ENCODE results near the gene SLC38A11. TPM values are rescaled to one million over a fixed set of nuclear protein-coding genes. Genes with fewer than 3 reads are reported as not detected.

The SLC38A11 gene
- total and polyA plus RNA-seq, 2 of the 13 experiments (the other 11 are each of a cell fraction or from before 2014, with no cell fraction given), result 14.0 to 14.3 TPM

DNA sequence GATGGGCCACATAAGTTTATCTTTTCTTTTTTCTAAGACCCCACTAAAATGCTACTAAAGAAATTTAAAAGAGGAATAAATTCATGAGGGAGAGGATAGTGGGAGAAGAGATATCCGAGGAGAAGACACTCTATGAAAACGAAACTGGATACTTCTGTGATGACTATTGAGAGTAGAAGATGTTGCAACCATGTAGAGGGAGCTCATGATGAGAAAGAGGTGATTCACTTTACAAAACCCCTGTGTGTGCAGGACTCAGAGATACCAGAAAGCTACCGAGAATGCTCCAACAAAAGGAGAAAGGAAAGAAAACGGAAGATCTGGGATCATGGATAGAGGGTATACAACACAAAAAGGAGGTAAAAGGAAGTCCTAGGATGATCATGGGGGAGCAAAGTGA is 34.9 kb downstream of the SLC38A11 start:
- intact Hi-C loops (cut with micrococcal nuclease; ENCODE audit: unreplicated experiment), result no loop called here
- Histone ChIP-seq H3K4me2 (ENCODE audit: low read depth, low read length) (peak overlapping the region; percentile 69), H3K27me3 (ENCODE audit: control insufficient read depth in 1 of 2, insufficient read depth in 2 of 2, low read length in 2 of 2) (no peaks in the 10 kb centered on the region), H3K4me1 (ENCODE audit: insufficient read depth, low read length) (peaks cover 30% of the 10 kb centered on the region), H2AFZ (ENCODE audit: low read length) (peak overlapping the region; percentile 91), H3K36me3 (replicated peaks in 1 of 2; ENCODE audit: control insufficient read depth in 1 of 2, insufficient read depth in 2 of 2, low read length in 2 of 2) (no peaks in the 10 kb centered on the region), H3K9ac (ENCODE audit: insufficient read depth, low read depth, low read length) (peak overlapping the region; percentile 59), H4K20me1 (ENCODE audit: insufficient read depth, low read length) (no peaks in the 10 kb centered on the region), H3K27ac (ENCODE audit: extremely low read length, insufficient read depth, low read length) (peak overlapping the region; percentile 69), H3K9me3 (ENCODE audit: low read length) (no peaks in the 10 kb centered on the region), H3K79me2 (ENCODE audit: insufficient read depth, low read length) (peaks cover 2% of the 10 kb centered on the region), H3K4me3 (replicated peaks in 1 of 3; ENCODE audit: insufficient read depth in 1 of 3, low read depth in 2 of 3, low read length in 3 of 3) (peak overlapping the region in 2 of 3 experiments; percentile 36 to 45; a peak in 3 of 6 replicates)
- ATAC-seq (peak; percentile 98), DNase-seq (ENCODE audit: low spot score) (peak; percentile 90), FAIRE-seq (no peak)
- POLR2A ChIA-PET, result interaction anchor here (0.9 to 1.8 kb wide), 8 partner anchors 14 to 187 kb away, joined by 3 to 21 read pairs (median 6); partner anchors contain the start of gene COBLL1
- WGBS (ENCODE audit: low lambda C conversion rate), result 19% methylated on average over 4 of the region's 4 CpGs
- CTCF ChIA-PET (ENCODE audit: low intra/inter-chr PET ratio, low total read pairs), result no interaction called here
- in situ Hi-C loops (cut with HindIII; ENCODE audit: extremely low pct_ligation_motif_present, low pct_unique_long_range_greater_than_20kb), result no loop called here
- TSS peak; percentile 46 for BruUV-seq (replicated peaks)
- TF ChIP-seq JARID2 (CRISPR knock-in tag; IDR thresholded peaks at IDR 0.05; ENCODE audit: insufficient replicate concordance) (no peak), PITX1 (CRISPR knock-in tag; IDR thresholded peaks at IDR 0.05) (no peak), ZNF24 (IDR thresholded peaks at IDR 0.05) (no peak), ZNF619 (CRISPR knock-in tag; IDR thresholded peaks at IDR 0.05) (no peak), GTF3A (CRISPR knock-in tag; conservative IDR thresholded peaks at IDR 0.05) (no peak), ZFAT (CRISPR knock-in tag; conservative IDR thresholded peaks at IDR 0.05) (no peak), DPF2 (CRISPR knock-in tag; IDR thresholded peaks at IDR 0.05; ENCODE audit: borderline replicate concordance, low read depth) (no peak), ZNF329 (CRISPR knock-in tag; IDR thresholded peaks at IDR 0.05; ENCODE audit: low read depth) (no peak), ZNF3 (CRISPR knock-in tag; IDR thresholded peaks at IDR 0.05) (0 out of 2 replicates have a peak, but pooled peaks have one; percentile 23), FOXO1 (CRISPR knock-in tag; IDR thresholded peaks at IDR 0.05) (no peak), ZNF569 (CRISPR knock-in tag; IDR thresholded peaks at IDR 0.05; ENCODE audit: borderline replicate concordance) (no peak), POLR2AphosphoS2 (IDR thresholded peaks at IDR 0.05; ENCODE audit: low read depth, low read length) (no peak), RXRB (CRISPR knock-in tag; IDR thresholded peaks at IDR 0.05; ENCODE audit: borderline replicate concordance) (peak; percentile 50; the same call in 1 of the 2 replicates), ZNF235 (CRISPR knock-in tag; IDR thresholded peaks at IDR 0.05; ENCODE audit: borderline replicate concordance) (no peak)
- TF ChIP-seq, protein P1, sequence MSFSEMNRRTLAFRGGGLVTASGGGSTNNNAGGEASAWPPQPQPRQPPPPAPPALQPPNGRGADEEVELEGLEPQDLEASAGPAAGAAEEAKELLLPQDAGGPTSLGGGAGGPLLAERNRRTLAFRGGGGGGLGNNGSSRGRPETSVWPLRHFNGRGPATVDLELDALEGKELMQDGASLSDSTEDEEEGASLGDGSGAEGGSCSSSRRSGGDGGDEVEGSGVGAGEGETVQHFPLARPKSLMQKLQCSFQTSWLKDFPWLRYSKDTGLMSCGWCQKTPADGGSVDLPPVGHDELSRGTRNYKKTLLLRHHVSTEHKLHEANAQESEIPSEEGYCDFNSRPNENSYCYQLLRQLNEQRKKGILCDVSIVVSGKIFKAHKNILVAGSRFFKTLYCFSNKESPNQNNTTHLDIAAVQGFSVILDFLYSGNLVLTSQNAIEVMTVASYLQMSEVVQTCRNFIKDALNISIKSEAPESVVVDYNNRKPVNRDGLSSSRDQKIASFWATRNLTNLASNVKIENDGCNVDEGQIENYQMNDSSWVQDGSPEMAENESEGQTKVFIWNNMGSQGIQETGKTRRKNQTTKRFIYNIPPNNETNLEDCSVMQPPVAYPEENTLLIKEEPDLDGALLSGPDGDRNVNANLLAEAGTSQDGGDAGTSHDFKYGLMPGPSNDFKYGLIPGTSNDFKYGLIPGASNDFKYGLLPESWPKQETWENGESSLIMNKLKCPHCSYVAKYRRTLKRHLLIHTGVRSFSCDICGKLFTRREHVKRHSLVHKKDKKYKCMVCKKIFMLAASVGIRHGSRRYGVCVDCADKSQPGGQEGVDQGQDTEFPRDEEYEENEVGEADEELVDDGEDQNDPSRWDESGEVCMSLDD (CRISPR knock-in tag; IDR thresholded peaks at IDR 0.05; ENCODE audit: borderline replicate concordance), result no peak
- TF ChIP-seq, protein P2, sequence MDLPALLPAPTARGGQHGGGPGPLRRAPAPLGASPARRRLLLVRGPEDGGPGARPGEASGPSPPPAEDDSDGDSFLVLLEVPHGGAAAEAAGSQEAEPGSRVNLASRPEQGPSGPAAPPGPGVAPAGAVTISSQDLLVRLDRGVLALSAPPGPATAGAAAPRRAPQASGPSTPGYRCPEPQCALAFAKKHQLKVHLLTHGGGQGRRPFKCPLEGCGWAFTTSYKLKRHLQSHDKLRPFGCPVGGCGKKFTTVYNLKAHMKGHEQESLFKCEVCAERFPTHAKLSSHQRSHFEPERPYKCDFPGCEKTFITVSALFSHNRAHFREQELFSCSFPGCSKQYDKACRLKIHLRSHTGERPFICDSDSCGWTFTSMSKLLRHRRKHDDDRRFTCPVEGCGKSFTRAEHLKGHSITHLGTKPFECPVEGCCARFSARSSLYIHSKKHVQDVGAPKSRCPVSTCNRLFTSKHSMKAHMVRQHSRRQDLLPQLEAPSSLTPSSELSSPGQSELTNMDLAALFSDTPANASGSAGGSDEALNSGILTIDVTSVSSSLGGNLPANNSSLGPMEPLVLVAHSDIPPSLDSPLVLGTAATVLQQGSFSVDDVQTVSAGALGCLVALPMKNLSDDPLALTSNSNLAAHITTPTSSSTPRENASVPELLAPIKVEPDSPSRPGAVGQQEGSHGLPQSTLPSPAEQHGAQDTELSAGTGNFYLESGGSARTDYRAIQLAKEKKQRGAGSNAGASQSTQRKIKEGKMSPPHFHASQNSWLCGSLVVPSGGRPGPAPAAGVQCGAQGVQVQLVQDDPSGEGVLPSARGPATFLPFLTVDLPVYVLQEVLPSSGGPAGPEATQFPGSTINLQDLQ (CRISPR knock-in tag; IDR thresholded peaks at IDR 0.05), result no peak
- TF ChIP-seq, protein P3, sequence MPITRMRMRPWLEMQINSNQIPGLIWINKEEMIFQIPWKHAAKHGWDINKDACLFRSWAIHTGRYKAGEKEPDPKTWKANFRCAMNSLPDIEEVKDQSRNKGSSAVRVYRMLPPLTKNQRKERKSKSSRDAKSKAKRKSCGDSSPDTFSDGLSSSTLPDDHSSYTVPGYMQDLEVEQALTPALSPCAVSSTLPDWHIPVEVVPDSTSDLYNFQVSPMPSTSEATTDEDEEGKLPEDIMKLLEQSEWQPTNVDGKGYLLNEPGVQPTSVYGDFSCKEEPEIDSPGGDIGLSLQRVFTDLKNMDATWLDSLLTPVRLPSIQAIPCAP (CRISPR knock-in tag; IDR thresholded peaks at IDR 0.05; ENCODE audit: low read depth), result peak; percentile 92; the same call in 1 of the 2 replicates
- TF ChIP-seq, protein P4, sequence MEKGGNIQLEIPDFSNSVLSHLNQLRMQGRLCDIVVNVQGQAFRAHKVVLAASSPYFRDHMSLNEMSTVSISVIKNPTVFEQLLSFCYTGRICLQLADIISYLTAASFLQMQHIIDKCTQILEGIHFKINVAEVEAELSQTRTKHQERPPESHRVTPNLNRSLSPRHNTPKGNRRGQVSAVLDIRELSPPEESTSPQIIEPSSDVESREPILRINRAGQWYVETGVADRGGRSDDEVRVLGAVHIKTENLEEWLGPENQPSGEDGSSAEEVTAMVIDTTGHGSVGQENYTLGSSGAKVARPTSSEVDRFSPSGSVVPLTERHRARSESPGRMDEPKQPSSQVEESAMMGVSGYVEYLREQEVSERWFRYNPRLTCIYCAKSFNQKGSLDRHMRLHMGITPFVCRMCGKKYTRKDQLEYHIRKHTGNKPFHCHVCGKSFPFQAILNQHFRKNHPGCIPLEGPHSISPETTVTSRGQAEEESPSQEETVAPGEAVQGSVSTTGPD (CRISPR knock-in tag; IDR thresholded peaks at IDR 0.05), result no peak

Measured in HepG2 (cell line).